KOPT-K1 (cell line): ENCODE data around the gene SNAP47.

Source experiments
- H3K27ac ChIP-seq: fragments of 200-600 bp; sonication (generic); 2 replicates; pipeline ENCODE4 v1.5.1; 2016; ENCODE audit warnings: antibody characterized with exemption, mild to moderate bottlenecking, low read depth, low read length; ENCODE audit not compliant: poor library complexity, severe bottlenecking
- H3K36me3 ChIP-seq: fragments of 200-600 bp; sonication (generic); 2 replicates; pipeline ENCODE4 v1.5.1; 2017; ENCODE audit warnings: antibody characterized with exemption, mild to moderate bottlenecking, low read length, moderate library complexity; ENCODE audit not compliant: insufficient read depth
- H3K9me3 ChIP-seq: fragments of 200-600 bp; sonication (generic); 2 replicates; pipeline ENCODE4 v1.5.1; 2017; ENCODE audit warnings: antibody characterized with exemption, low read length, mild to moderate bottlenecking; ENCODE audit not compliant: insufficient read depth, poor library complexity, severe bottlenecking

Gene SNAP47

GRCh38 chr1:227777646-227778045 is 42.4 kb downstream of the SNAP47 start:
- no peak overlapping the region for H3K27ac ChIP-seq
- peaks cover 35% of the 10 kb centered on the region for H3K36me3 ChIP-seq
- H3K9me3 ChIP-seq, result no peaks in the 10 kb centered on the region

GRCh38 chr1:227778401-227778947 is 43.2 kb downstream of the SNAP47 start:
- no peaks in the 10 kb centered on the region for H3K9me3 ChIP-seq
- peaks cover 35% of the 10 kb centered on the region for H3K36me3 ChIP-seq
- no peak overlapping the region for H3K27ac ChIP-seq

DNA sequence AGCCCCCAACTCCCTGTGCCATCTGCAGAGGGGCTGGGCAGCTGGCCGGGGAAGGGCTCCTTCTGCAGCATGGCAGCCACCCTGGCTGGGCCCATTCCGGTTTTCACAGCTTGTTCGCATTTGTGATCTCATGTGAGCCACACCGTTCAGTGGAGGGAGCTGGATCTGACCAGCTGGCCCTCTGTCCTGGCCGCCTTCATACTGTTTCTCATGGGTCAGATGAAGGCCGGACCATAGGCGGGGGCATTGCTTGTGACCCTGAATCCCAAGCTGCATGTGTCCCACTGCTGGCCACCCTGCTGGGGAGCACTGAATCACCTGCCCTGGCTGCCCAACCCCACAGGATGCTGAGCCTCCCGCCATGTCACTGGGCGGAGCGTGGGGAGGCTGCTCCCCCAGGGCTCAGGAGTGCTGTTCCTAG is 43.8 kb downstream of the SNAP47 start:
- Histone ChIP-seq H3K27ac (no peak overlapping the region), H3K36me3 (peaks cover 35% of the 10 kb centered on the region), H3K9me3 (no peaks in the 10 kb centered on the region)

DNA sequence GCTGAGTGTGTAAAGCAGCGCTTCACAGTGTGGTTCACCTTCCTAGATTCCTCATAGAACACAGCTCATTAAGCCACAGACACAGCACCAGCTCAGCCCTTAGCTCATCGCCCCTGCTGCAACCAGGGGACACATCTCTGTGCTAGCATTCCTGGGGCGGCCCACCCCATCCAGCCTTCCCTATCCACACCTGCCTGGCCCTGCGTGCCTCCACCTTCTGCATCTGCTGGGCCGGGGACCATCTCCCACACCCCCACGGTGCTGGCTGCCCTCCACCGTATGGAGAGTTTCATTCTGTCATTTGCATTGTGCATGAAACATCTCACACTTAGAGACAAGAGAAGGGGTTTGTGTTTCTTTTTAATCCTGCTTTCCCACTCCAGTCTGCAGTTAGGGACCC is 44.5 kb downstream of the SNAP47 start:
- peaks cover 35% of the 10 kb centered on the region for H3K36me3 ChIP-seq
- no peaks in the 10 kb centered on the region for H3K9me3 ChIP-seq
- H3K27ac ChIP-seq, result no peak overlapping the region

DNA sequence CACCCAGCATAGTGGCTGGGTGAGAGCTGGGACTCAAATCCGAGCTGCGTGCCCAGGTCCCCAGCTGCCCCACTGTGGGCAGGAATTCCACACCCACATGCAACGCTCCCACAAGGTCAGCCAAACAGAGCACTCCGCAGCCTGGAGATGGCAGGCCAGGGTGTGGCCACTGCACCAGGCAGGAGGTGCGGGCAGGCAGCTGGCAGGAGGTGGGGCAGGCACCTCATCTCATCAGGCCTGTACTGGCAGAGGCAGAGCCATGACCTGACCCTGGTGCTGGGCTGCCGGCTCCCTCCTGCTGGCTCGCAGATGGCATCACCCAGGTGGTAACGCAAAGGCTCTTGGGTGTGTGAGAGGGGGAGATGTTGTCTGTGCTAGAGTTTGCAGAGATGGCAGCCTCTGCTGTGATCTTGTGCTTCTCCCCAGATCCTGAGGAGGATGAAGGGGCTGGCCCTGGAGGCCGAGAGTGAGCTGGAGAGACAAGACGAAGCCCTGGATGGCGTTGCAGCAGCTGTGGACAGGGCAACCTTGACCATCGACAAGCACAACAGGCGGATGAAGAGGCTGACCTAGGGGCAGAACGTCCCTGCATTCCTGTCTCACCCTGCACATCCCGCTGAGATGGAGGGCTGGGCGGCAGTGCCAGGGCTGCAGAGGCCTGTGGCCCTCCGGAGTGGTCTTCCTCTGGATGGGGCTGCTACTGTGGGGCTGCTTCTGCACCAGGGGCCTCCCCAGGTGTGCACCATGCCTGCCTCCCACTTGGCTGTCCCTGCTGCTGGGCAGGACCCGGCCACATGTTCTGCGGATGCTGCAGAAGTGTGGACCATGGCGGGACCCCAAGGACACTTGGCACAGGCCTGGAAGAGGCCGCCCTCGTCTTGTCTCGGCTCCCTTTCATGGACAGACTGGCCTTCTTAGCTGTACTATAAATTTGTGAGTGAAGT is 45.1 kb downstream of the SNAP47 start:
- Histone ChIP-seq H3K36me3 (peaks cover 32% of the 10 kb centered on the region), H3K27ac (no peak overlapping the region), H3K9me3 (no peaks in the 10 kb centered on the region)

GRCh38 chr1:227781314-227781930 is 46.2 kb downstream of the SNAP47 start:
- H3K36me3 ChIP-seq, result peaks cover 22% of the 10 kb centered on the region
- H3K9me3 ChIP-seq, result no peaks in the 10 kb centered on the region
- H3K27ac ChIP-seq, result no peak overlapping the region

DNA sequence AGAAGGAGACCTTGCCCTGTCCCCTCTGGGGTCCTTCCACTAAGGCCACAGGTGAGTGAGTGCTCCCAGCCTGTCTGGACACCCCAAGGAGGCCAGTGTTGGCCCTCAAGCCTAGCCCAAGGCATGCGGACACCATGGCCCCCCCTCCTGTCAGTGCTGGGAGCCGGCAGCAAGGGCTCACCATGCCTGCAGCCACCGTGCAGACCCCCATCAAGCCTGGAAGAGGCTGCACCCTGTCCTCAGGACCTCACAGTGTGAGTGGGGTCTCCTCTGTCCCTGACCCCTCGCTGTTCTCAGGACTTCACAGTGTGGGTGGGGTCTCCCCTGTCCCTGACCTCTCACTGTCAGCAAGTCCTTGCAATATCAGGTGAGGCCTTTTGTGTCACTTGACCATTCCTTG is 47.0 kb downstream of the SNAP47 start:
- no peak overlapping the region for H3K27ac ChIP-seq
- H3K36me3 ChIP-seq, result peaks cover 19% of the 10 kb centered on the region; the same call in 1 of the 2 replicates
- H3K9me3 ChIP-seq, result no peaks in the 10 kb centered on the region

- H3K9me3 ChIP-seq, result no peaks in the 10 kb centered on the region
- no peak overlapping the region for H3K27ac ChIP-seq
- peaks cover 12% of the 10 kb centered on the region; the same call in 1 of the 2 replicates for H3K36me3 ChIP-seq
Measured at GRCh38 chr1:227785094-227785804, 50.0 kb downstream of the SNAP47 start.

DNA sequence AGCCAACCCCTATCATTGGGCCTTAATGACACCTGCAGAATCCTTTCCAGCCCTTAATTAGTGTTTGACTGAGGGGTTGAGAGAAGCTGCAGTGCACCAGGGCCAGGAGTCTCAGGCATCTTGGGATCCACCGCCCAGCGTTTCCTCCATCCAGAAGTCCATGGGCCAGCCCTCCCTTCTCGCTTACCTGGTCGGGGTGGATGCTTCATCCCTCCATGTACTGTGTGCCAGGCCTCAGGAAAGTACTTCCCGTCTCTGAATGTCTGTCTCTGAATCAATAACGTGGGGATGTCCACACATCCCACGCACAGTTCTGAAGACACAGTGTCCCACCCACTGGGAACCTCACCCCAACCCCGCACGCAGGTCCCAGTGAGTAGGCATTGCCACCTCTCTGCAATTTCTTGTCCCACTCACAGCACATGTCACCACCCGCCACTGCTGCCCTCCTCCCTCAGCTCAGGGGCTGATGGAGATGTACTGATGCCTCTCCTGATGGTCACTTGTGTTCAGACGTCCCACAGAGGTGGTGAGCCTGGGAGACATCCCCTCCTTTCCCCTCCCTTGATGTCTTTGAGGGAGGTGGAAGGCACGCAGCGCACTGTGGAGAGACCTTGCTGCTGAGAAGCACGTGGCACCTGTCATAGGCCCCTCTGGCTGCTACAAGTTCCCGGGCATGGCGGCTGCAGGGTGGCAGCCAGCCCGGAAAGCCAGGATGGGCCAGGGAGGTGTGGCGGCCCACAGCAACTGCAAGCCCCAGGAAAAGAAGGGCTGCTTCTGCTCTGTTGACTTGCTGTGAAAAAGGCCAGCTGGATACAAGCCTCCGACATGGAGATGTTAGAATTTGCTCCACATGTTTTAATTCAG is 50.8 kb downstream of the SNAP47 start:
- Histone ChIP-seq H3K36me3 (0 out of 2 replicates have a peak, but pooled peaks cover 4% of the 10 kb centered on the region), H3K9me3 (no peaks in the 10 kb centered on the region), H3K27ac (no peak overlapping the region)

GRCh38 chr1:227786673-227787512 is 51.7 kb downstream of the SNAP47 start:
- no peaks in the 10 kb centered on the region for H3K9me3 ChIP-seq
- no peak overlapping the region for H3K27ac ChIP-seq
- no peaks in the 10 kb centered on the region for H3K36me3 ChIP-seq

- H3K27ac ChIP-seq, result no peak overlapping the region
- H3K9me3 ChIP-seq, result no peaks in the 10 kb centered on the region
- H3K36me3 ChIP-seq, result no peaks in the 10 kb centered on the region
Measured at GRCh38 chr1:227787513-227788270, 52.5 kb downstream of the SNAP47 start.

DNA sequence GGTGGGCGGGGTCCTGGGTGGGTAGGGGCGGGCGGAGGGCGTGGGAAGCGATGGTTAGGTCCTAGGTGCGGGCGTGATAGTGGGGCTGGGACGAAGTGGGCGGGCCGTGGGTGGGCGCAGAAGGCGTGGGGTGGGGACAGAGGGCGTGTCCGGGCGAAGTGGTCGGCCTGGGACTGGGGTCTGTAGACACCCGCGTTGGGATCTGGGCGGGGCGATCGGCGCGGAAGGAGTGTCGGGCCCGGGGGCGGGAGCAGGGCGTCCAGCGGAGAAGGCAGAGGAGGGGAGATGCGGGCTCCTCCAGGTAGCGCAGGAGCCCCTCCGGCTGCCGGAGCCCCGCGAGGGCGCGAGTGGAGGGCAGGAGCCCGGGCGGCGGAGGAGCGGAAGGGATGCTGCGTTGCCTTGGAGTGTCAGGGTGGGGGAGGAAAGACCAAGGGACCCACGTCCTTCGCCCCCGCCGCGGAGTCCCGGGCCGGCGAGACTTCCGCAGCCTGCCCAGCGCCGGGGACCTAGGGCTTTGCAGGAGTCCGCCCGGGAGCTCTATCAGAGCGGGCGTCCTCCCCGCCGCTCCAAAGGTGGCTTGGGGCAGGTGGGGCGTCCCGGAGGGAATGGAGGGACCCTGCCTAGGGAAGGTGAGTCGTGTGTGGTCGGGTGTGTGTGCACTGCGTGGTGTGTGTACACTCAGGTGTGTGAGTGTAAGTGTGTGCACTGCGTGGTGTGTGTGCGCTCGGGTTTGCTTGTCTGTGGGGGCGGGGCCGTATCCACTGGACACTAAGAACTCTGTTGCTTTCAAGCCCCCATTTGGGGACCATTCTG is 53.2 kb downstream of the SNAP47 start:
- Histone ChIP-seq H3K27ac (no peak overlapping the region), H3K9me3 (no peaks in the 10 kb centered on the region), H3K36me3 (no peaks in the 10 kb centered on the region)
